ENCODE measurements around the gene AKR1B15. TPM values are rescaled to one million over a fixed set of nuclear protein-coding genes. Genes with fewer than 3 reads are reported as not detected.
"Not testable (repeated sequence)": the region's sequence is repeated elsewhere in the genome, so short reads cannot be mapped to it uniquely, and the experiment has no call there.

The AKR1B15 gene
- total RNA-seq, 1 experiment from 2014 or later: not detected

GRCh38 chr7:134567368-134567767, 18.5 kb downstream of the AKR1B15 start:
- DNase-seq (ENCODE audit: low read depth, low spot score) (no peak), ATAC-seq (no peak)
- Histone ChIP-seq H3K4me1 (ENCODE audit: control insufficient read depth in 1 of 2, insufficient read depth in 2 of 2, low read length in 2 of 2) (0 out of 4 replicates have a peak, but pooled peaks cover 0 to 3% of the 10 kb centered on the region in 2 experiments), H3K9me3 (ENCODE audit: control insufficient read depth in 1 of 2, insufficient read depth in 1 of 2, low read depth in 1 of 2, low read length in 2 of 2) (no peaks in the 10 kb centered on the region), H3K9ac (ENCODE audit: low read length) (no peak overlapping the region), H2AFZ (ENCODE audit: low read depth, low read length, poor library complexity, severe bottlenecking) (no peak overlapping the region), H3K9me2 (ENCODE audit: insufficient read depth) (no peaks in the 10 kb centered on the region), H3K27me3 (ENCODE audit: insufficient read depth, low read length) (no peaks in the 10 kb centered on the region), H3K79me2 (ENCODE audit: insufficient read depth, low read length) (no peaks in the 10 kb centered on the region), H3K4me2 (ENCODE audit: low read length) (no peak overlapping the region), H3K4me3 (replicated peaks in 1 of 2; ENCODE audit: low read depth in 1 of 2, low read length in 2 of 2) (no peak overlapping the region), H3K36me3 (ENCODE audit: control insufficient read depth in 1 of 2, insufficient read depth in 2 of 2, low read length in 2 of 2) (no peaks in the 10 kb centered on the region), H3K27ac (ENCODE audit: low read depth, low read length) (no peak overlapping the region), H4K20me1 (ENCODE audit: insufficient read depth) (no peaks in the 10 kb centered on the region)
- no peak for TF ChIP-seq CEBPB (IDR thresholded peaks at IDR 0.05; ENCODE audit: low read depth)
- TF ChIP-seq SP1 (IDR thresholded peaks at IDR 0.05; ENCODE audit: low read depth): no peak
- TF ChIP-seq EZH2phosphoT487 (IDR thresholded peaks at IDR 0.05; ENCODE audit: borderline replicate concordance): no peak
- TF ChIP-seq ELF1 (IDR thresholded peaks at IDR 0.05; ENCODE audit: borderline replicate concordance, low read depth): no peak
- no peak for TF ChIP-seq ZNF274 (IDR thresholded peaks at IDR 0.05; ENCODE audit: low read depth, low read length)
- no peak for TF ChIP-seq EZH2 (IDR thresholded peaks at IDR 0.05)
- TF ChIP-seq RAD21 (IDR thresholded peaks at IDR 0.05; ENCODE audit: low read depth): no peak
- TF ChIP-seq POLR2AphosphoS5 (IDR thresholded peaks at IDR 0.05; ENCODE audit: low read depth, low read length): no peak
- no peak for TF ChIP-seq REST (IDR thresholded peaks at IDR 0.05; ENCODE audit: low read depth)
- TF ChIP-seq ATF3 (IDR thresholded peaks at IDR 0.05): no peak
- no peak for TF ChIP-seq SIN3A (IDR thresholded peaks at IDR 0.05; ENCODE audit: low read depth)
- TF ChIP-seq CBX3 (IDR thresholded peaks at IDR 0.05; ENCODE audit: low read depth): no peak
- TF ChIP-seq SRF (IDR thresholded peaks at IDR 0.05; ENCODE audit: low read depth): no peak
- TF ChIP-seq JUND (IDR thresholded peaks at IDR 0.05): no peak
- TF ChIP-seq ZBTB33 (IDR thresholded peaks at IDR 0.05; ENCODE audit: extremely low read depth, insufficient replicate concordance, low read length): no peak
- RAD21 ChIA-PET (ENCODE audit: low non-redundant PET in 1 of 2, low total read pairs in 2 of 2, uncharacterized antibody in 2 of 2, unreplicated experiment in 2 of 2): no interaction called here
- CTCF ChIA-PET: no interaction called here
- no TSS peak for BruUV-seq (replicated peaks)
- POLR2A ChIA-PET: no interaction called here
- intact Hi-C loops (cut with micrococcal nuclease): no loop called here

GRCh38 chr7:134569962-134570361, 21.1 kb downstream of the AKR1B15 start:
- H3K27me3 ChIP-seq (ENCODE audit: insufficient read depth, low read length); RAD21 ChIA-PET (ENCODE audit: low non-redundant PET in 1 of 2, low total read pairs in 2 of 2, uncharacterized antibody in 2 of 2, unreplicated experiment in 2 of 2); H3K9ac ChIP-seq (ENCODE audit: low read length); BruUV-seq (replicated peaks); CTCF ChIA-PET; H4K20me1 ChIP-seq (ENCODE audit: insufficient read depth); H2AFZ ChIP-seq (ENCODE audit: low read depth, low read length, poor library complexity, severe bottlenecking); DNase-seq (ENCODE audit: low read depth, low spot score); H3K4me3 ChIP-seq (replicated peaks in 1 of 2; ENCODE audit: low read depth in 1 of 2, low read length in 2 of 2); intact Hi-C loops (cut with micrococcal nuclease); ATAC-seq; H3K9me3 ChIP-seq (ENCODE audit: control insufficient read depth in 1 of 2, insufficient read depth in 1 of 2, low read depth in 1 of 2, low read length in 2 of 2); H3K4me2 ChIP-seq (ENCODE audit: low read length); H3K4me1 ChIP-seq (ENCODE audit: control insufficient read depth in 1 of 2, insufficient read depth in 2 of 2, low read length in 2 of 2); H3K27ac ChIP-seq (ENCODE audit: low read depth, low read length); H3K9me2 ChIP-seq (ENCODE audit: insufficient read depth); H3K36me3 ChIP-seq (ENCODE audit: control insufficient read depth in 1 of 2, insufficient read depth in 2 of 2, low read length in 2 of 2); H3K79me2 ChIP-seq (ENCODE audit: insufficient read depth, low read length); POLR2A ChIA-PET: not testable (repeated sequence)
